Measurements from ENCODE around the gene COL20A1.

COL20A1 gene

DNA sequence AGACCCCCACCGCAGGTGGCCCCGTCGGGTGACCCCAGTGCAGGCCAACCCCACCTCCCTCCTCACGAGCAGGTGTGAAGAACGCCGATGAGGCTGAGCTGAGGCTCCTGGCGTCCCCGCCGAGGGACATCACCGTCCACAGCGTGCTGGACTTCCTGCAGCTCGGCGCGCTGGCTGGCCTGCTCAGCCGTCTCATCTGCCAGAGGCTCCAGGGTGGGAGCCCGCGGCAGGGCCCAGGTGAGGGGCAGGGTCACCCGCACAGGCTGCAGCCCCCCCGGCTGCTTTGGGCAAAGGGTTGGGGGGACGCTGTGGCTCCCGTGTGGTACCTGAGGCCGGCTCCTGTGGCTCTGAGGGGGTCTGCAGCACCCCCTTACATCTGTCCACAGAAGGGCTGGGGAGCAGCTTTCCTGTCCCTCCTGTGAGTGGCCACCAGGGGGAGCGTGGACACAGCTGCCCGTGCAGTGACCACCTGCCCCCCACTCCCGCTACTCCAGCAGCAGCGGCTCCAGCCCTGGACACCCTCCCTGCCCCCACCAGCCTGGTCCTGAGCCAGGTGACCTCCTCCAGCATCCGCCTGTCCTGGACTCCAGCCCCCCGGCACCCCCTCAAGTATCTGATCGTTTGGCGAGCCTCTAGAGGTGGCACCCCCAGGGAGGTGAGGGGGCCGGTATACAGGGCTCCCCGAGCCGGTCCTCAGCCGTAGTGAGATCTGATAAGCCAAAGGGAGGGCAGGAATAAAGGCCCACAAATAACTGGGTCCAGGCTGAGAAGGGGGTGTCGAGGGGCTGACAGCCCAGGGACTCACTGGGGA lies 16.5 kb downstream of the COL20A1 start:
- DNase-seq (ENCODE audit: low read depth), result no peak

DNA sequence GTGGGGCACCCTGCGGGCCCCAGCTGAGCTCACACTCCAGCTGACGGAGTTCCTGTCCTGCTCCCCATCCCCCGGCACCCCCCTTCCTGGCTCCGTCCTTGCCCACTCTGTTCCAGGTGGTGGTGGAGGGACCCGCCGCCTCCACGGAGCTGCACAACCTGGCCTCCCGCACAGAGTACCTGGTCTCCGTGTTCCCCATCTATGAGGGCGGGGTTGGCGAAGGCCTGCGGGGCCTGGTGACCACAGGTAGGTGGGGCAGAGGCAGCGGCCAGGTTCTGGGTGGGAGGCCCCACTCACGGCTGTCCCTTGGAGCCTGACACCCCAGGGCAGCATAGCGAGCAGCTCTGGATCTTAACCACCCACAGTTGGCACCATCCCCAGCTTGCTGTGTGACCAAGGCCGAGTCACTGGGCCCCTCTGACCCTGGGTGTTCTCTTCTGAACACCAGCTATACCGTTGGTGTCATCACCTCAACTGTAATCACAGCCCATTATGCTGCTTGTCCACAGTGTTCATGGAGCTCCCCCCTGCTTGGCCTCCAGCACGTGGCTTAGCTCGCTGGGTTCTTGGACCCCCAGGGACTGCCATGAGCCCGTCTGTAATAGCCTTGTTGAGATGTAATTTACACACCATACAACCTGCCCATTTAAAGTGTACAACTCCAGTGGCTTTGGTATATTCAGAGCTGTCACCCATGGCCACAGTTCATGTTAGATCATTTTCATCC lies 17.4 kb downstream of the COL20A1 start:
- DNase-seq (ENCODE audit: low read depth), result no peak

DNA sequence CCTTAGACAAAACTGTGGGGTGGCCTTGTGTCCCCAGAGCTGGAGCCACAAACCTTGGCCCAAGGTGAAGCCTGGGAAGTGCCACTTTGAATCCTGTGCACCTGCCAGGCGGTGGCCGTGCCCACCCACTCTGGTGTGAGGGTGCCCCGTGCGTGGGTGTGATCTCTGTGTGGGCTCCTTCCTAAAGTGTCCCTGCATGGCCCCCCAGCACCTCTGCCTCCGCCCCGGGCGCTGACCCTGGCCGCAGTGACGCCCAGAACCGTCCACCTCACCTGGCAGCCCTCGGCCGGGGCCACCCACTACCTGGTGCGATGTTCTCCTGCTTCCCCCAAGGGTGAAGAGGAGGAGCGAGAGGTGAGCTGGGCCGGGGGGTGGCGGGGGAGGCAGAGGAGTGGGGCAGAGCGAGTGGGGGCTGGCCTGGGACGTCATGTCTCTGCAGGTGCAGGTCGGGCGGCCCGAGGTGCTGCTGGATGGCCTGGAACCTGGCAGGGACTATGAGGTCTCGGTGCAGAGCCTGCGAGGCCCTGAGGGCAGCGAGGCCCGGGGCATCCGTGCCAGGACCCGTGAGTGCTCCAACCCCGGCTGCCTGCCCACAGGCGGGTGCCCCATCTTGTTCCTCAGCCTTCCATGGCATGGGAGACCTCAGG lies 18.3 kb downstream of the COL20A1 start:
- DNase-seq (ENCODE audit: low read depth), result no peak

DNA sequence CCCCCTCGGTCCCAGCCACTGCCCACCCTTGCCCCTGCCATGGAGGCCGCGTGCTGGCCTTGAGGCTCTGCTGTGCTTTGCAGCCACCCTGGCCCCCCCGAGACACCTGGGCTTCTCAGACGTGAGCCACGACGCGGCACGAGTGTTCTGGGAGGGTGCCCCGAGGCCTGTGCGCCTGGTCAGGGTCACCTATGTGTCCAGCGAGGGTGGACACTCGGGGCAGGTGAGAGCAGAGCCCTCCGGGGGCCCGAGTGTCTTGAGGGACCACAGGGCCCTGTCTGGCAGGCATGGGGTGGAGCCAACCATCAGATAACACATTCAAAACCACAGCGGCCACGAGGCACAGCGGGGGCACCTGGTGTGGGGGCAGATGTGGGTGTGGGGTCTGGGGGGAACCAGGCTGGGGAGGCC lies 18.9 kb downstream of the COL20A1 start:
- DNase-seq (ENCODE audit: low read depth), result no peak

DNA sequence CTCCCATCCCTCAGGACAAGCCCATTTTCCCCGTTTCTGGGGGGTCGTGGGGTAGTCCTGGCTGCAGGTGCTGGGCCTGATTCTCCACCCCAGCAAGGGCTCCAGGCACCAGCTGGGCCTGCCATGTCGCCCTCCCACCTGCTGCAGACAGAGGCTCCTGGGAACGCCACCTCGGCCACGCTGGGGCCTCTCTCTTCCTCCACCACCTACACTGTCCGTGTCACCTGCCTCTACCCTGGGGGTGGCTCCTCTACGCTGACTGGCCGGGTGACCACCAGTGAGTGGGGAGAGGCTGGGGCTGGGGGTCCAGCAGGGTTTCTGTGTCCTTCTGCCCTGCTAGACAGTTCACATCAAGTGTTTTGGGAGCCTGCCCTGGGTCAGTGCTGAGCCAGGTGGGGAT lies 19.3 kb downstream of the COL20A1 start:
- no peak for DNase-seq (ENCODE audit: low read depth)

DNA sequence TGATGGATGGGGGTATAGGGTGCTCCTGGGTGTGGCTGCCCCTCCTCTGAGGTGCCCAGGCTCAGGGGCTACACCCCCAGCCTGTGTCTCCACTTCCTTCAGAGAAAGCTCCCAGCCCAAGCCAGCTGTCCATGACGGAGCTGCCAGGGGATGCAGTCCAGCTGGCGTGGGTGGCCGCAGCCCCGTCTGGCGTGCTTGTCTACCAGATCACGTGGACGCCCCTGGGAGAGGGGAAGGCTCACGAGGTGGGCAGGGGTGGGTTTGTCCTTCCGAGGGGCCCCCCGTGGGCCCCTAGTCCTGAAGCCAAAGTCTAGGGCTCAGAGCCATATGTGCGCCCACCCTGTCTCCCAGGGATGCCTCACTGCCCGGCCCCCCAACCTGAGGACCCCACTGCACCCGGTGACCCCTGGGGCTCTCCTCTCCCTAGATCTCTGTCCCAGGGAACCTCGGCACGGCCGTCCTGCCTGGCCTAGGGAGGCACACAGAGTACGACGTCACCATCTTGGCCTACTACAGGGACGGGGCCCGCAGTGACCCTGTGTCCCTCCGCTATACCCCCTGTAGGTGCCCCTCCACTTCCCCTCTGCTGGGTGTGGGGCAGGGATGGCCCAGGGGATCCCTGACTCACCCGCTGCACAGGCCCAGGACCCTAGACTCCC lies 19.8 kb downstream of the COL20A1 start:
- DNase-seq (ENCODE audit: low read depth), result no peak

DNA sequence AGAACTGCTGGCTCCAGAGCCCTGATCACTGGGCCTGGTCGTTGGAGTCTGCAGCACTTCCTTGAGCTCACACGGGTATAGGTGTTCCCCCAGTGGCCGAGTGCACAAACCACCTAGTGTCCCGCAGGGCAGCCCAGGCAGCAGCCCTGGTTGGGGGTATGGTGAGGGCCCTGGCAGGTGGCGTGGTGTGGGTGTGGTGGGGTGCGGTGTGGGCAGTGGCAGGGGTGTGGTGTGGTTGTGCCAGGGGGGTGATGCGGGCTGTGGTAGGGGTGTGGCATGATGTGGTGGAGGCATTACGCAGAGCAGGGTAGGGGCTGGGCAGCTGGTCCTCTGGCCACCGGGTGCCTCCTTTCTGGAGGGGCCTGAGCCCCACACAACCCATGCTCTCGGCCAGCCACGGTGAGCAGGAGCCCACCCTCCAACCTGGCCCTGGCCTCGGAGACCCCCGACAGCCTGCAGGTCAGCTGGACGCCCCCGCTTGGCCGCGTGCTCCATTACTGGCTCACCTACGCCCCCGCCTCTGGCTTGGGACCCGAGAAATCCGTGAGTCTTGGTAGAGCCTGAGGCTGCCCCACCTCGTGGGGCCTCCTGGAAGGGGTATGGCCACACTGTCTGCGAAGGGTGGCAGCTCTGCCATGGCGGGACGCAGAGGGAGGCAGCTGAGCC lies 20.5 kb downstream of the COL20A1 start:
- DNase-seq (ENCODE audit: low read depth), result no peak

DNA sequence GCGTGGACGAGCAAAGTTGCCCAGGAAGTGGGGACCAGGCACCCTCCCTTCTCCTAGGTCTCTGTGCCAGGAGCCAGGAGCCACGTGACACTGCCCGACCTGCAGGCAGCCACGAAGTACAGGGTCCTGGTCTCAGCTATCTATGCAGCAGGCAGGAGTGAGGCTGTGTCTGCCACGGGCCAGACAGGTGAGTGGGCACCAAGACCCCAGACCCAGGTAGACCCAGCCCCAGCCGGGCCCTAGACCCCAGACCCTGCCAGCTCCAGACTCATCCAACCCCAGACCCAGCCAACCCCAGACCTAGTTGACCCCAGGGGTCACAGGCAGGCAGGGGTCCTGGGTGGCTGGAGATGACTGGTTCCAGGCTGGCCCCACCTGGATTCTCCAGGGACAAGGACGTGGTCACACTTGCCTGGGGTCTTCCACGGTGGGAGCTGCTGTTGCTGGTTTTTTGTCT lies 21.1 kb downstream of the COL20A1 start:
- DNase-seq (ENCODE audit: low read depth), result no peak

DNA sequence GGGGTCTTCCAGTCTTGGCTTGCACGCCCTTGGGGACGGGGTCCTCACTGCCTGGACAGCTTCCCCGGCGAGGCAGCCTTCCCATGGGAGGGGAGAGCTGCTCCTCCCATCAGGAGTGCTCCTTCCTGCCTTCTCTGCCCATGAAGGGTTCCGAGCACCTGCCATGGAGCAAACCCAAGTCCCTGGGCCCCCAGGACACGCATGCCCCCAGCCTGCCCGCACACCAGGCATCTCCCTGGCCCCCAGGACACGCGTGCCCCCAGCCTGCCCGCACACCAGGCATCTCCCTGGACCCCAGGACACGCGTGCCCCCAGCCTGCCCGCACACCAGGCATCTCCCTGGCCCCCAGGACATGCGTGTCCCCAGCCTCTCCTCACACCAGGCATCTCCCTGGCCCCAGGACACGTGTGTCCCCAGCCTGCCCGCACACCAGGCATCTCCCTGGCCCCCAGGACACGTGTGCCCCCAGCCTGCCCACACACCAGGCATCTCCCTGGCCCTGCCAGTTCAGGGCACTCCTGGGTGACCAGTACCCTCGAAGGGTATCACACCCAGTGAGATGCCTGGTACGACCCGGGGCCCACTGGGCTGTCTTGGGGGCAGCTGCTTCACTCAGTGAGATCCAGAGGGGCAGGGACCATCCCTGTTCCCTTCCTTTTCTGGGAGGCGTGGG lies 21.7 kb downstream of the COL20A1 start:
- DNase-seq (ENCODE audit: low read depth), result no peak

DNA sequence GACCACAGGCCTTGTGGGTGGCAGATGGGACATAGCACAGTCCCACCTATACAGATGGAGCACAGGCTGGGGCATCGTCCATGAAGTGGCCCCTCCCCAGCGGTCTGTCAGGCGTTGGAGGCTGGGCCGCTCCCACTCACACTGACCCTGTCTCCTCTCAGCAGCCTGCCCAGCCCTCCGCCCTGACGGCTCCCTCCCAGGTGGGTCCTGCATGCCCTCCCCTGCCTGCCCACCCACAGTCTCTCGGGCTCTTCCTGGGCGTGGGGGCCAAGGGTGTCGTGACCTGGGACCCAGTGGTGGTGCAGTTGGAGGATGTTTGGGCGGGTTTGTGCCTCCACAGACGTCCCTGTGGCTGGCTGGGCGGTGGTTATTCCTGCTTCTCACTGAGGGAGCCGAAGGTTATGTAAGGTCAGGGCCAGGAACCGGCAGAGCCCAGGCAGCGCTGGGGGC lies 22.3 kb downstream of the COL20A1 start:
- no peak for DNase-seq (ENCODE audit: low read depth)

DNA sequence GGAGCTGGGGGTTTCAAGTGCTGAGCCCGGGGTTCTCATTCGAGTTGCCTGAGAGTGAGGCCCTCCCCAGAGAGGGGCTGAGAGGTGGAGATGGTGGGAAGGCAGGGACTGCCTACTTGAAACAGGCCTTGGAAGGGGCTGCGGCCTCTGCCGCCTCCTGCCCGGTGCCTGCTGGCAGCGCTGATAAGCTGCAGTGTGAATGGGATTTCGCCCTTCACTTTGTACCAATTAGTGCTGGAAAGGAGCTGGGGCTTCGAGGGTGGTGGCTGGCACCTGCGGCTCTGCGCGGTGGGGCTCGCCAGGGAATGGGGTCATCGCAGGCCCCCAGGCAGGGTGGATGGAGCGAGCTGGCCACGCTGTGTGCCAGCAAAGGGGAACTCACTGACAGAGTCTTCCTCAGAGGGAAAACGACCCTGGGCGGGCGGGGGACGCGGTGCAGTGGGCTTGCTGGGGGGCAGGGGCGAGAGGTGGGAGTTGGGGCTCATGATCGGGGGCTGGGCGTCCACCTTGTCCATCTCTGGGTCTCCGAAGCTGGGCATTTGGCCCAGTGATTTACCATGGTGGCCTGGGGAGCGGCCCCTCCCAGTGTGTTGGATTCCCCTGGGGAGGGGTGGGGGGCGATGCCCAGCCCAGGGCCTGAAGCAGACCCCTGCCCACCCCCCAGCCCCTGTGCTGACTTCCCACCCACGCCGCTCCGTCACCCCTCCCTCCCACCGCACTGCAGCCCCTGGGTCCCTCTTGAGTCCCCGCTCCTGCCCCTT lies 22.9 kb downstream of the COL20A1 start:
- no peak for DNase-seq (ENCODE audit: low read depth)

DNA sequence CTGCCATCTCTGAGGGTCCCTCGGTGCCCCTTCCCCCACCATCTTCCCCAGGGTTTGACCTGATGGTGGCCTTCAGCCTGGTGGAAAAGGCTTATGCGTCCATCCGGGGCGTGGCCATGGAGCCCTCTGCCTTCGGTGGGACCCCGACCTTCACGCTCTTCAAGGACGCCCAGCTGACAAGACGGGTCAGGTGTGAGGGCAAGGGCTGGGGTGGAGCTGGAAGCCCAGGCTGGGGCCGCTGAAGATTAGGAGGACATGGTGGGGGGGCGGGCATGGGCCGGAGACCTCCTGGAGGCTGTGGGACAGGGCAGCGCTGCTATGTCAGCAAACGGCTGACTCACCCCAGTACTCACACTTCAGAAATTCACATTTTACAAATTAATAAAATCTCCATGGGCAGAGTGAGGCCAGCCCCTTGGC lies 23.5 kb downstream of the COL20A1 start:
- no peak for DNase-seq (ENCODE audit: low read depth)

DNA sequence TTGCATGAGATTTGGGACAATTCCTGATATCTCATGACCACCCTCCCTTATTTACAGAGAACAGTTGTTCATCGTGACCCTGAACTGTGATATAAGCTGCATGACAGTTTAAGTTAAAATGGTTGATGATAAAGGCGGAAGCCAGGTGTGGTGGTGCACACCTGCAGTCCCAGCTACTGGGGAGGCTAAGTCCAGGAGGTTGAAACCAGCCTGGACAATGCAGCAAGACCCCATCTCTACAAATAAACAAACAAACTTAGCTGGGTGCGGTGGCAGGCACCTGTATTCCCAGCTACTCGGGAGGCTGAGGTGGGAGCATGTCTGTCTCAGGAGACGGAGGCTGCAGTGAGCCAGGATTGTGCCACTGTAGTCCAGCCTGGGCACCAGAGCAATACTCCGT lies 24.1 kb downstream of the COL20A1 start:
- DNase-seq (ENCODE audit: low read depth), result no peak

DNA sequence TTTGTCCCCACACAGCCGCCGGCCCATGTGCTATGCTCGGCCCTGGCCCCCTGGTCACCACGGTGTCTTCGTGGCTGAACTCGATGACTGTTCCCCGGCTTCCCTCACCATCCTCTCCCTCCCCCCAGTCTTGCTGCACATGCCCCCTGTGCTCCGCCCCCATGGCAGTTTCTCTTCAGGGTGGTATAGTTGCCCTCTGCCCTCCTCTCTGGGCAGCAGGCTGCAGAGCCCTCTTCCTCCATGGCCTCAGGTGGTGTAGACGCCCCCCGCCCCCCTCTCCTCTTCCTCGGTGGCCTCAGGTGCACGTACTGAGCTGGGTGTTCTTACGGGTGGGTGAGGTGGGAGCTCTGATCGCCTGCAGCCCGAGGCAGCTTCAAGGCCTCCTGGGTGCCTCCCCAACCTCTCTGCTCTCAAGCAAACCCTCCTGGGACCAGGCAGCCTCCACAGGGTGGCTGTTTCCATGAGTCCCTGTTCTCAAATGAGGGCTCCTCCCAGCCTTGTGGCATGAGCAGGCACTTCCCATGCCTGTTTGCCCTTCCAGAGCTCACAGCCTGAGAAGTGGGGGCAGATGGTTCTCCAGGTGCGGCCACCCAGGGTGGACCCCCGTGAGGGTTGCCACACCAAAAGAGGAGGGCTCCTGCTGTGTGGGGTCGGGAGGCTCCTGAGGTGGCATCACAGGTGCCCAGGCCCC lies 24.8 kb downstream of the COL20A1 start:
- no peak for DNase-seq (ENCODE audit: low read depth)

DNA sequence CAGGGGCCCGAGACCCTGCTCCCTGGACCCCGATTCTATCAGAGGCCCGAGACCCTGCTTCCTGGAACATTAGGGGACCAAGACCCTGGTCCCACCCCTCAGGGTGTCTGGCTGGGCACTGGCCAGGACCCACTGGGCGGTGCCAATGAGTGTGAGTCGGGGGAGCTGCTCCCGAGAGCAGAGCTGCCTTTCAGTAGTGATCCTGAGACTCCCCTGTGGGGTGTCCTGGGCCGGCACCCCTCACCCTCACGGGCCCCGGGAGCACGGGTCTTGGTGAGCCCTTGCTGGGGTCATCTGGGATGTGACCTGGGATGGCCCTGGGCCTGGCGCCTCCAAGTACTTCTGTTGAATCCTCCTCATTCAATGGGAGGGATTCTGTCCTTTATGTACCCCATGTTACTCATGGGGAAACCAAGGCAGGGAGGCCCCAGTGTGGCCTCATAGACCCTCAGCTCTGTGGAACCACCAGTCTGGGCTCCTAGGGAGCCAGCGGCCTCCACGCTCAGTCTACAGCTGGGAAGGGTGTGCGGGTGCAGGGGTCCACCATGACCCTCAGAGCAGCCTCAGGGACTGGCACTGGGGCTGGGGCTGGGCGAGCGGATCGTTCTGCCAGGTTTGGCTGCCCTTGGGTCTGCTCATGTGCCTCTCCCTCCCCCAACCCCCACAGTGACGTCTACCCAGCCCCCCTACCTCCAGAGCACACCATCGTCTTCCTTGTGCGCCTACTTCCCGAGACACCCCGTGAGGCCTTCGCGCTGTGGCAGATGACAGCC lies 25.6 kb downstream of the COL20A1 start:
- DNase-seq (ENCODE audit: low read depth), result no peak

DNA sequence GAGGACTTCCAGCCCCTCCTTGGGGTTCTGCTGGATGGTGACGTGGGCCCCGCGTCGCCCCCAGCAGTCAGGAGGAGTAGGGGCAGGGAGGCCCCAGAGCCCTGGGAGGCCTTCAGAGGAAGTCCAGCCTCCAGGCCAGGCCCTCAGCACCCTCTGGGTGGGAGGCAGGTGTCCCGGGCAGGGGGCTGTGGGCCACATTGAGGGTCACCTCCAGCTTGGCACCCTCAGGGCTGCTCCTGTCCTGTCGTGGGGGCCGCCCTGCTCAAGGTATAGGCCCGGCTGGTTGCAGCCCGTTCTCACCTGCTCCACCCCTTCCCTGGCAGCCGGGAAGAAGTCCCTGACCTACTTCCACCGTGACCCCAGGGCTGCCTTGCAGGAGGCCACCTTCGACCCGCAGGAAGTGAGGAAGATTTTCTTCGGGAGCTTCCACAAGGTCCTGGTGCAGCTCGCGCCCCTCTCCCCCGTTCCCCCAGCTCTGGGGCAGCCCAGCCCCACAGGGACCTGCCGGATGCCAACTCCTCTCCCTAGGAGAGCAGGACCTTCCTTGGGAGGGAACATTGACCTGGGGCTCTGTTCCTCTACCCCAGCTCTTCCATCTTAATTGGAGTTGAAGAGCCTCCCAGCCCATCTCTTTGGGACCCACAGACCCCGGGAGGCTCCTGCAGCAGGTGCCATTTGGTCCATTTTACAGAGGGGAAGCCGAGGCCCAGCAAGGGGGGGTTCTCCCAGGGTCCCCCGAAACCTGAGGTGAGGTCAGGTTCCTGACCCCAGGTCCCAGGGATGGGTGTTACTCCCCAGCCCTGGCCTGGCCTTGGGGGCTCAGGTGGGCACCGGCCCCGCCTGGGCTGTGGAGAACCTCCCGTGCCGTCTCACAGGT lies 26.4 kb downstream of the COL20A1 start:
- no peak for DNase-seq (ENCODE audit: low read depth)

DNA sequence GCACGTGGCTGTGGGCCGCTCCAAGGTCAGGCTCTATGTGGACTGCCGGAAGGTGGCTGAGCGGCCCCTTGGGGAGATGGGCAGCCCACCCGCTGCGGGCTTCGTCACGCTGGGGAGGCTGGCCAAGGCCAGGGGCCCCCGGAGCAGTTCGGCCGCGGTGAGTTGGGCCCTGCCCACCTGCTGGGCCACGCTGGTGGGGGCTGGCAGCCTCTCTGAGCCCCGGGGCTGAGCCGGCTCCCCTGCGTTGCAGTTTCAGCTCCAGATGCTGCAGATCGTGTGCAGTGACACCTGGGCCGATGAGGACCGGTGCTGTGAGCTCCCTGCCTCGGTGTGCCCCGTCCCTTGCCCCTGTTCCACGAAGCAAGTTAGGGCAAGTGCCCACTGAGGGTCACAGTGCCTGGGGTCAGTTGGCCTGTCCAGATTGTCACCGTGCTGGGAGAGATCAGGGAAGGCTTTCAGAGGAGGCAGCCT lies 27.1 kb downstream of the COL20A1 start:
- no peak for DNase-seq (ENCODE audit: low read depth)

DNA sequence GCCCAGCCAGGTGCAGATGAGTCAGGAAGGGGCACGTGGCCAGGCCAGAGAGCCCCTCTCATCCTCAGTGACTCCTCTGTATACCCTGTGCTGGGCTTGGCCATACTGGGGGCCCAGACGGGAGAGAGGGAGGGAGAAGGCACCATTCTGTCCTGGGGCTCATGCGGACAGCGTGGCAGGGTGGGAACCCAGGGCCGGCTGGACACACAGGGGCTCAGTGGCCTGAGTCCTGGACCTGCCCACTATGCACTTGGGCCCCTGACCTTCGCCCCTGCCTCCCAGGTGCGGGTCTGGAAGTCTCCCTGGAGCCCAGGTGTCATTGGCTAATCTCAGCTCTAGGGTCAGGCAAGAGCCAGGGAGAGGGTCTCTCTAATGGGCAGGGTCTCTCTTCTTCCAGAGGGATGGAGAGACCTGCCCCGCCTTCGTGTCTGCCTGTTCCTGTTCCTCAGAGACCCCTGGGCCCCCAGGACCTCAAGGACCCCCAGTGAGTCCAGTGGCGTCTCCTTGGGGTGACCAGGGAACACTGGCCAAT lies 27.7 kb downstream of the COL20A1 start:
- DNase-seq (ENCODE audit: low read depth), result no peak

Measured in CMK (cell line).